GM18520 (cell line): ENCODE data around the gene C11orf54.
"Not testable (repeated sequence)": the region's sequence is repeated elsewhere in the genome, so short reads cannot be mapped to it uniquely, and the experiment has no call there.

ENCODE experiments used
- ATAC-seq: cut with Tn5 transposase; IDR thresholded peaks from one replicate; pipeline ENCODE4 v1.9.1; 2021; ENCODE audit not compliant: unreplicated experiment

The C11orf54 gene

DNA sequence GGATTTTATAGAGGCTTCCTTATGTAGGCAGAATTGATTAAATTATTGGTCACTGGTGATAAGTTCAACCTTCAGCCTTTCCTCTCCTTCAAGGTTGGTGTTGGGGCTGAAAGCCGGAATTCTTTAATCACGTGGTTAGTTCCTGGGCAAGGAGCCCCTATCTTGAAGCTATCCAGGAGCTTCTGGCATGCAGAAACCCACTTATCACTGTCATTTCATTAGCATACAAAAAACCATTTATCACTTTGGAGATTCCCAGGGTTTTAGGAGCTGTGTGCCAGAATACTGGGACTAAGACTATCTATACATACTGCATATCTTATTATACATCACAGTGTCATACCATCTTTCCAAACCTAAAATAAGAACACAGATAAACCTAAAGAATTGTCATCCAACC lies 24.1 kb downstream of the C11orf54 start:
- ATAC-seq, result no peak

DNA sequence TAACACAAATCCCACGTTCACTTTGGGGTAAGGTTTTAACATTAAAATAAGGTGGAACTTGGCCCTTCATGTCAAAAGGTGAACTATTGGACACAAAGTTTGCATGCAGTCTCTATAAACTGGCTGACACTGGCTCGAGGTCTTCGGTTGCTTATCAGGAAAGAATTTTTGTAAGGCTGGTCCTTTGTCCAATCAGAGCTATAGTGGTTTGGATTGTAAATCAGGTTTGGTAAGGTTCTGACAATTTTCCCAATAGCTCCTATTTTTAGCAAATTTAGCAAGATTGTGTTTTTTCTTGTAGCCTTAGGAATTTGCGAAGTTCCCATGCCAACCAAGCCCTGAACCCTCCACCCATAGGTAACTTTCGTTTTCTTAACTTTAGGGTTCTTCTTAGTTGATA lies 25.0 kb downstream of the C11orf54 start:
- ATAC-seq, result no peak

DNA sequence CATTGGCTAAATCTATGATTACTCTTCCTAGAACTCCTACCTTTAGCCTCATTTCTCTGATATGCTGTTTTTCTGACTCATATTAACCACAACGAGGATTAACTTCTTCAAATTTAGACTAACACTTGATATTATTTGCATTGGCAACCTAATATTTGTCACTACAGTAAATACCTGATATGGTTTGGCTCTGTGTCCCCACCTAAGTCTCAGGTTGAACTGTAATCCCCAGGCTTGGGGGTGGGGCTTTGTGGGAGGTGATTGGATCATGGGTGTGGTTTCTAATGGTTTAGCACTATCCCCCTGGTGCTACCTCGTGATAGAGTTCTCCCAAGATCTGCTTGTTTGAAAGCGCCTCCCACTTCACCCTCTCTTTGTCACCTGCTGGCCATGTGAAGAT lies 25.5 kb downstream of the C11orf54 start:
- ATAC-seq, result no peak

DNA sequence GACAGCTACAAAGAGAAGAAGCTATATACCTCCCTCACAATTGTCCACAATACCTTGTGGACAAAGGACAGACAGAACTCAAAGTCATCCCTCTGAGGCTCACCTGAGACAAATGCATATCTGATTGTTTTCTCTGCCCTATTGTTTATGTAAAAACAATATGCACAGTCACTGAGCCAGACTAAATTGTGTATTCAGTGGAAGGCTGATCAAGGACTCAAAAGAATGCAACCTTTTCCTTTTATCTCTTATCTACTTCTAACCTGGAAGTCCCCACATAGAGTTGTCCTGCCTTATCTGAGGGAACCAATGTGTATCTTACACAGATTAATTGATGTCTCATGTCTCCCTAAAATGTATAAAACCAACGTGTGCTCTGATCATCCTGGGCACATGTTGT lies 28.7 kb downstream of the C11orf54 start:
- ATAC-seq, result no peak

DNA sequence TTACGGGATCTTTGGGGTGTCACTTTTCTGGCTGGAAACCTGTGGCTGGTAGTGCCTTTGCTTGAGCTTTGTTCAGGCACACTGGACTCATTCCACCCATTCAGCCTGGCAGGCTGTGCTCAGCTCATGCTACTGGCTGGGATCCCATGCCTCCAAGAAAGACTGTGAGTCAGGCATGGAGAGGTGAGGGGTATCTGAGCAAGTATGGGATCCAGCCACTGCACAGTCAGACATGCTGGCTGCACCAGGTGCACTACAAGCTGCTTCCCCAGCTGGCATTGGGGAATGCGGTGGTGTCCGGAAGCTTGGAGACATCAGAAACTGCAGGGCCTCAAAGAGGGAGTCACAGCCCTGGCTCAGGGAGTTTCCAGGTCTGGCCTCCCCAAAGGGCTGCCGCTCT lies 30.7 kb downstream of the C11orf54 start:
- no peak for ATAC-seq

DNA sequence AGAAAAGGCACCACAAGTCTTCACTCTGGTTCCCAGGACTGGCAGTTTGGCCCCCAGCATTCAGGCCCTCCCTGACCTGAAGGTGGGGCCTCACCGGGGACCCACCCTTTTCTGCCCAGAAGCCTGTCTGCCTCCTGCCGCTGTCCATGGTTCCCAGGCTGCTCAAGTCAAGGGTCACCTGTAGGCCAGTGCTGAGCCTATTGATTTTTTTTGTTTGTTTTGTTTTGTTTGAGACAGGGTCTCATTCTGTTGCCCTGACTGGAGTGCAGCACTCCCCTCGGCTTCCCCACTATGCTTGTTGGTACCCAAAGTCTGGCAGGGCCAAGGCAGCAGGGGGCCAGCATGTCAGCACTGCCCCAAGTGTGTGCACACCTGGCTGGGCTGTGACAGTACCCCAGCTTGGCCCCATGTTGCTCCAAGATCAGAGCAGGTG lies 31.6 kb downstream of the C11orf54 start:
- ATAC-seq, result no peak

DNA sequence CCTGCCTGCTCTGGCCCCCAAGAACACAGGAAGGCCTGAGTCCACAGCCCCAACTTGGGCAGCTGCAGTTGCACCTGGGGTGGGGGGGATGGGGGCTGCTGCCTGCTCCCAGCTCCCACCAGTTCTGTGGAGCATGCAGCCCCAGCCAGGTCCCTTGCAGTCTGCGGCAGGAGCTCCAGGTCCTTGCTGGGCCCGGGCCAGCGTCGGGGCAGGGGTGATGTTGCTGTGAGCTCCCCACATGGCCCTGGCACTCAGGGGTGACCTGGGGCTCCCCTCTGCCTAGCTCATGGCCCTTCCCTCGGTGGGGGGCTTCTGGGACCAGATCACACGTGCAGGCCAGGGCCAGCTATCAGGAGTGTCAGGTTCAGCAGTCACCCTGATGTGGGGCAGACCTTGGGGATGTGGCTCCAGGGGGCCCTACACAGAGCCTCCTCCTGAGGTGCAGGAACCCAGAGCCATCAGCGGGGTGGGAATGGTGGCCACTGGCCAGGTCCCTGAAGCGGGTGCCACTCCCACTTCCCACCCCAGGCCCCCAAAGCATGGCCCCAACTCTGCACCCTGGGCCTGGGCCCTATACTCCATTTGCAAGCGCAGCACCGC lies 32.2 kb downstream of the C11orf54 start:
- ATAC-seq, result no peak

DNA sequence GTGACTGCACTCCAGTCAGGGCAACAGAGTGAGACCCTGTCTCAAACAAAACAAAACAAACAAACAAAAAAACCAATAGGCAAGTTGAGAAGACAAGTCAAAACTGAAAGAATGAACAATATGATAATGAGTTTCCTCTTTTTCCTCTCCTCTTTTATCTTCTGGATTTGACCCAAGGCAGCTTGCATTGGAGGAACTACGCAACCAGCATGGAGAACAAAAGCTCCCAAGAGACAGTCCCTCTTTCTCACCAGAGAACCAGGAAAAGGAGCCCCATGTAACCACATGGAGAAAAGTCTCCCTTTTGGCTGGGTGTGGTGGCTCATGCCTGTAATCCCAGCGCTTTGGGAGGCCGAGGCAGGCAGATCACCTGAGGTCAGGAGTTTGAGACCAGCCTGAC lies 33.1 kb downstream of the C11orf54 start:
- ATAC-seq, result not testable (repeated sequence)

DNA sequence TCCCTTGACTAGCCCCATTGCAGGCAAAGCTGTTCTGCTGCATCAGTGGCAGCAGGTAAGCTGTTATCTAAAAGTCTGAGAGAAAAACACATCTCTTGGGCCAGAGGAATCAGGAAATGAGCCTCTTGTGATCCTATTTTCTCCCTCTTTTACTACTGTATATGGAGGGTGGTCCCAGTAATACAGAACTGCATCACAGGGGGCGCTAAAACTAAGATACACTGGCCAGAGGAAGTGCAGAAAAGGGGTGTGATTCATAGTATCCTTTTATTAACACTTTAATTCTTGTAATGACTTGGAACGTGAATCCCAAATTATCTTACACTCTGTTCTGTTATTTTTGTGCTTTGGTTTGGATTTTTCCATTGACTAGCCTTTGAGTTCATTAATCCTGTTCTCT lies 33.8 kb downstream of the C11orf54 start:
- no peak for ATAC-seq

DNA sequence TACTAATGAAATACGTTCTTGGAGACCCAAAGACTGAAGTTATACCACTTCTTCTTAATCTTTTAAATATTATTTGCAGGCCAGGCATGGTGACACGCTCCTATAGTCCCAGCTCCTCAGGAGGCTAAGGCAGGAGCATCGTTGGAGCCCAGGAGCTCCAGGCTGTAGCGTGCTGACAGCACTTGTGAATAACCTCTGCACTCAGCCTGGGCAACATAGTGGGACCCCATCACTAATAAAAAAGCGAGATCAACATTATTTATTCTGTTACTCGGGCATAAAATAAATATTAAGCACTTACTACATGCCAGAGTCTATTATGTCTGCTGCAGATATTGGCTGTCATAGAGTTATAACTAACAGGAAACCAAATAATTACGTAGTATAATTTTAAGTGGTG lies 41.9 kb downstream of the C11orf54 start:
- no peak for ATAC-seq

DNA sequence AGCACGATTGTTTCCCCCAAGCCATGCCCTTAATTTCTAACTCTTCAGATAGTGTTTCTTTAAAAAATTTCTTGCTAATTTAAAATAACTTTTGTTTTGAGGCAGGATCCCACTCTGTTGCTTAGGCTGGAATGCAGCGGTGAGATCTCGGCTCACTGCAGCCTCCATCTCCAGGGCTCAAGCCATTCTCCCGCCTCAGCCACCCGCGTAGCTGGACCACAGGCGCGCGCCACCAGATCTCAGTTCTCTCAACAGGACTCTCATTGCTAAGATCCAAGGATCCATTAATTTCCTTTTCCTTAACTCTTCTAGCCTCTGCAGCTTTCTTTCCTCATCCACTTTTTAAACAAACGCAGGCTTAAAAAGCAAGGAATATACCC lies 42.3 kb downstream of the C11orf54 start:
- peak; percentile 20 for ATAC-seq

DNA sequence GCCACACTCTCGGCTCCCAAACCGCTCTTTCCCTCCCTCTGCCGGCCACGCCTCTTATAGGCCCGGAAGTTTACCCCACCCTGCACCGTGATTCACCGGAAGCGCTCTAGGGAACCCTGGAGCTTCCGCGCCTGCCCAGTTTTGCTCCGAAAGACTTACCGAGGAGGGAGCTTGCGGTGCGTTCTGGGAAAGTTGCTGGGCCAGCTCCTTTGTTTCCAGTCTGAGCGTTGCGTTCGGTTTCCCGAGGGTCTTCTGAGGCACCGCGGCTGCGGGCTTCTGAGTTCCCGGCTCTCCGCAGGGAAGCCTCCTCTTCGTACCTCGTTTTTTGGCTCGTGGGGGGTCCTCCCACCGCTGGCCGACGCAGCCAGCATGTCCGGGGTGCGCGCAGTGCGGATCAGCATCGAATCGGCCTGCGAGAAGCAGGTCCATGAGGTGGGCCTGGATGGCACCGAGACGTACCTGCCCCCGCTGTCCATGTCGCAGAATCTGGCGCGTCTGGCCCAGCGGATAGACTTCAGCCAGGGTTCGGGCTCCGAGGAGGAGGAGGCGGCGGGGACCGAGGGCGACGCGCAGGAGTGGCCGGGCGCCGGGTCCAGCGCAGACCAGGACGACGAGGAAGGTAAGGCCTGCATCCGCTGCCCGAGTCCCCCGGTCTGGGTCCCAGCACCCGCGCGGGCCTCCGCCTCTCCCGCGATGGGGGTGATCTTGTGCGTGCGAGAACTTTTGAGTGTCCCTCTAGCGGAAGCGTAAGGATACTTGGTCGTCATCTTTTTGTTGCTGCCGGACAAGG lies 42.9 kb downstream of the C11orf54 start, which contains the start of gene MED17:
MED17 (plus strand) TSS at position 138 of the 790 bp plus-strand sequence; CDS start at position 370, 232 bp downstream.
- peak; percentile 90 for ATAC-seq

DNA sequence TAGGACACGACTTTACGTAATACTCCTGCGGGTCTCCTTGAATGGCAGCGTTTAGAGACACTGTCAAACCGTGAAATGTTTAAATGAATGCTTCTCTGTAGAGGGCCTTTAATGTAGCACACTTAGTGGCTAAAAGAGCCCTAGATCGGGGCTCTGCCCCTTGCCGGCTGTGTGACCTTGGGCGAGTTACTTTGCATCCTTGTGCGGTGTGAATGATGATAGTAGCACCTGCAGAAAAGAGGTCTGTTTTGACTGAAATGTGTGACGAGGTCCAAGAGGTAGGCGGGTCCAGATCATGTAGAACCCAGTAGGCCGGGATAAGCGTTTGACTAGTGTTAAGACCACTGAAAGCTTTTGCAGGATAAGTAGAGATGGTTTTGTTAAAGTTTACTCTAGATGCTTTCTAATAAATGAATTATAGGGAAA lies 43.5 kb downstream of the C11orf54 start:
- ATAC-seq, result peak; percentile 40

DNA sequence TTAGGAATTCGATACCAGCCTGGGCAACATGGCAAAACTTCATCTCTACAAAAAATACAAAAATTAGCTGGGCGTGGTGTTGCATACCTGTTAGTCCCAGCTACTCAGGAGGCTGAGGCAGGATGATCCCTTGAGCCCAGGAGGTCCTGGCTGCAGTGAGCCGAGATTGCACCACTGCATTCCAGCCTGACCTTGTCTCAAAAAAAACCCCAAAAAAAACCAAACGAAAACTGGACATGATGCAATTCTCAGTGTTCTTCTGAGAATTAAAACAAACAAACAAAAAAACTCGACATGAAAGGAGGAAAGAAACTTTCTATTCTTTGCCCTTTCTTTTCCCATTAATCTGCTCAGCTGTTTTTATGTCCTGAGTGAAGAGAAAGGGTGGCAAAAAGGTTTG lies 50.0 kb downstream of the C11orf54 start:
- no peak for ATAC-seq

DNA sequence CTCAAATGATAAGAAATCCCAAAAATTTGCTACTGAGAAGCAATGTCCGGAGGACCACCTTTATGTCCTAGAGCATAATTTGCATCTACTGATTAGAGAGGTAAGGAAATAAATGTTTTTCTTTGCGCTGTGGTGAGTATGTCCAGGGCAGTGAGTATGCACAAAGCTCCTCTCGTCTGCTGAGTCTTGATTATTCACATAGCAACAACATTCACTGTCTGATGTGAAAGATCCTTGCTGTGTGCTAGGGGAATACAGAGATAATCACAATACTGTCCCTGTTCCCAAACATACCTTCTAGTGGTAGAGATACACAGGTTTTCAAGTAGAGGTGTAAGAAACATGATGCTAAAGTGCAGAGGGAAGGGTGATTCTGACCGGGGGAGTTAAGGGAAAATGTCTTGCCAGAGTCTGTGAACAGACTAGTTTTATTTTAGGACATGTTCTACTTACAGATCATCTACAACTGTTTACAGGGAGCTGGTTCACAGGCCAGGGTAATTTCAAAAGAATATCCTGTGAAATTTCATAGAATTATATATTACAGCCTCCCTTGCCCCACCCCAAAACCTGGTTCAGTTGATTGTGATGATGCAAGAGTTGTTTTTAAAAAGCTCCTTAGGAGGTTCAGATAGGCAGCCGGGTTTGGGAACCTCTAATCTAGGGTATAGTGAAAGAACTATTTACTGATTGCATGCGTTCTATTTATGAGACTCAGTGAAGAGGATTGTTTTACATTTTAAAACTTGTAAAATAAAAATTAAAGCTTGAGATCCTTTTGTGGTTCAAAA lies 55.2 kb downstream of the C11orf54 start:
- ATAC-seq, result no peak

DNA sequence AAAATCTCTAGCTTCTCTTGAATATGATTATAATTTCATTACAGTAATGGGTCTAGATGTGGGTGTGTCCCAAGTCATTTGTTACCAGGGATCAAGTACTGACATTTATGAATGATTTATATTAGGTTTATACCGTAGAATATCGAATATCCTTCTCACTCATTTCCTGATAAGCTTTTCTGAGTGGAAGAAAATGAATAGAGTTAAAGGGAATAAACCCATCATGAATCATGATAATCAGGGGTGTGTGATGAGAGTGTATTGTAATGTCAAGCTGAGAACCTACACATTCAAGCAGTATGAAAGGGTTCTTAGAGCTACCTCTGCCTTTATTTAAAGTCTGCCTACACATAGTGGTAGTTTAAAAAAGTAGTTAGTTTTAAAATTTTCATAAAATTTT lies 59.9 kb downstream of the C11orf54 start:
- no peak for ATAC-seq

DNA sequence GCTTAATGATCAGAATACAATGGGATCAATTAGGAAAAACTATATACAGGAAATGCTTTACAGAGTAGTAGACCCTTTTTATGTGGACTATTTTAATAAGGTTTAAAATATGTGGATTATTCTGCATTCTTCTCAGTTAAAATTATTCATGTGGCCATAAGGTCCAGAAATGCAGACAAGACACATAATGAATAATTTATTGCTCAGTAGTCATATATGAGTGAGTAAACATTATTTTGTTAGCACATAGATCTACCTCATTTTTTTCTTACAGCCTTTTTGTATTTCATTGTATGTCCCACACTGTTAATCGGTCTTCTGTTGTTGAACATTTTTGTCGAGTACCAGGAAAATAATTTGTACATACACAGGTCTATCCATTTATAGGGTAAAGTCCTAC lies 63.4 kb downstream of the C11orf54 start:
- ATAC-seq, result no peak

DNA sequence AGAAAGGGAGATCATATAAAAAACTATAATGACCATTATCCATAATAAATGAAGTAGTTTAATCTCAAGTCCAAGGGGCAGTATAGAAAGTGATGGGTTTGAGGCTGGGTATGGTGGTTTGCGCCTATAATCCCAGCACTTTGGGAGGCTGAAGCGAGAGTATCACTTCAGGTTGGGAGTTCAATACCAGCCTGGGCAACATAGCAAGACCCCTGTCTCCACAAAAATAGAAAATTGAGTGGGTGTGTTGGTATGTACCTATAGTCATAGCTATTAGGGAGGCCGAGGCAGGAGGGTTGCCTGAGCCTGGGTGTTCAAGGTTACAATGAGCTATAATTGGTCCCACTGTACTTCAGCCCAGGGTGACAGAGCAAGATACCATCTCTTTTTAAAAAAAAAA lies 66.5 kb downstream of the C11orf54 start:
- ATAC-seq, result no peak

DNA sequence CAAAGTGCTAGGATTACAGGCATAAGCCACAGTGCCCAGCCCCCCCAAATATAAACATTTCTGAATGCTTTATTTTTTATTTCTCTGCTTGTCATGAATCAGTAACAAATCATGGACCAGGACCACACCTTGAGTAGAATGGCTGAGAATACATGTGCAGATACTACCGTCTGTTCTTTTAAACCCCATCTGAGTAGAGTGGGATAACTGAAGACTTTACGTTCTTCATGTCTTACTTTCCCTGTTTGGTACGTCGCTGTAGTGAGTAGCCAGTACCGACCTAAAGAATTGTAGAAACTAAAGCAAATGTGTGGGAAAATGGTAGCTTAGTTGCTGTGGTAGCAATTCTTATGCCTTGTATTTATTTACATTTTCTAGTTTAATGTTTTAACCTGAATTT lies 72.5 kb downstream of the C11orf54 start:
- ATAC-seq, result no peak
